ENCODE results near the gene LY9.

- TF ChIP-seq MAX (IDR thresholded peaks at IDR 0.05; ENCODE audit: low read depth, low read length) (no peak), CTCF (IDR thresholded peaks at IDR 0.05; ENCODE audit: low read depth, low read length) (no peak), POLR2A (IDR thresholded peaks at IDR 0.05; ENCODE audit: extremely low read depth, insufficient read length) (no peak), MYC (IDR thresholded peaks at IDR 0.05; ENCODE audit: low read depth, low read length) (no peak)
Measured at GRCh38 chr1:160863061-160863773, 67.2 kb downstream of the LY9 start.

Measured in NB4 (cell line).